GM21526 (cell line): ENCODE measurements around the gene DHFR.
"Not testable (repeated sequence)": the region's sequence is repeated elsewhere in the genome, so short reads cannot be mapped to it uniquely, and the experiment has no call there.

ENCODE experiments used
- ATAC-seq: cut with Tn5 transposase; IDR thresholded peaks from one replicate; pipeline ENCODE4 v1.9.1; 2021; ENCODE audit warnings: moderate library complexity; ENCODE audit not compliant: unreplicated experiment, low FRiP score

Gene DHFR

GRCh38 chr5:80600943-80601693 lies 53.7 kb downstream of the DHFR start:
- ATAC-seq: no peak

- ATAC-seq: no peak
Measured at GRCh38 chr5:80597500-80597899, 57.3 kb downstream of the DHFR start.

DNA sequence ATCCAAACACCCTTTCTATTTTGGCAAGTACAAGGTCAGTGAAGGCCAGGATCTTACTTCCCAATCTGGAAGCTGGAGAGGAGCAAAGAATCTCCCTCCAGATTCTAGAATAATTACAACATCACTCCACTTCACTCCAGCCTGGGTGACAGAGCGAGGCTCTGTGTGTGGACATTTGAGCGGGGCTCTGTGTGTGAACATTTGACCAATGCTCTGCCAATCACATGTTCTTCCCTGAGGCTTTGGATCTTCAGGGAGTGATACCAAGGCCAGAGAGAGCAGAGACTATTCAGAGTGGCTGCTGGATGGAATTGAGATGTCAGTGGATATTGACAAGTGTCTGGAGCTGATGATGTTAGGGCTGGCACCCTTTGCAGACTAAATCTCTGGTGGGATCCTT lies 60.0 kb downstream of the DHFR start:
- no peak for ATAC-seq

DNA sequence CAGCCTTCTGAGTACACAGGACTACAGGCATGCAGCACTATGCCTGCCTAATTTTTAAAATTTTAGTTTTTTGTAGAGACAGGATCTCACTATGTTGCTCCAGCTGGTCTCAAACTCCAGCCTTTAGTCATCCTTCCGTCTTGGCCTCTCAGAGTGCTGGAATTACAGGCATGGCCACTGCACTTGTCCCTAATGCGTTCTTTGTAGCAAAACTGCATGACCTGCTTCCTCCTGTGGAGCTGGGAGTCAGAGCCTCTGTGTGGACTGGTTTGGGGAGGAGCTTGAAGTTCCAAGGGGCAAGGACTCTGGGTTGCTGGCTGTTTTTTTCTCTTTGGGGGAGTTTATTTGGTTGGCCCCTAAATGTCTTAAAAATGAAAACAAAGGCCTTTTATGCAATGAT lies 62.0 kb downstream of the DHFR start:
- no peak for ATAC-seq

GRCh38 chr5:80592105-80592504 lies 62.7 kb downstream of the DHFR start:
- ATAC-seq: no peak

GRCh38 chr5:80591352-80591751 lies 63.4 kb downstream of the DHFR start:
- ATAC-seq: no peak

GRCh38 chr5:80590766-80591165 lies 64.0 kb downstream of the DHFR start:
- no peak for ATAC-seq

DNA sequence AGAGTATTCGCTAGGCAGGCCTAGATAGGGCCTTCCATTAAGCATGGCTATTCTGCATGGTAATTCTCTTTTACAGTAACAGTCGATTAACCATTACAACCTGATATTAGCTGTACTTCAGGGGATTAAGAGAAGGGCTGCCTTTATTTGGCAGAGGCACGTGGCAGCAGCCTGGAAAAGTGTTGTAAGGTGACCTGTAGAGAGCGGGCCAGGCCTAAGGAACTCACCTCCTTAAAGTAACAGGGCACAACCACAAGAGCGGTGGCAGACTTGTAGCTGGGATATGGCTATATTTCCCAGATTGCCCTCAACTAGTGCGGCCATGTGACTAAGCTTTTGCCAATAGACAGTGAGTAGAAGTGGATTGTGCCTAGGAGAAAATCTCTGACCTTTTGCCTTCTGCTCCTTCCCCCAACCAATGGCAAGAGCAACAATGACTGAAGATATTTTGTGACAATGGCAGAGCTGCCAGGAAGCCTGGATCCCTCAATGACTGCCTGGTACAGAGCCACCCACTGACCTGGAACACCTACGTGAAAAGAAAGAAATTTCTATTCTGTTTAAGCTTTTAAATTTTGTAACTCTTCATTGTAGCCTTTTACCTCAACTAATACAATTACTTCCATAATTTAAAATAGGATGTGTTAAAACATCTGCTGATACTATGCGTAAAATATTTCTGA lies 65.8 kb downstream of the DHFR start:
- ATAC-seq: no peak

DNA sequence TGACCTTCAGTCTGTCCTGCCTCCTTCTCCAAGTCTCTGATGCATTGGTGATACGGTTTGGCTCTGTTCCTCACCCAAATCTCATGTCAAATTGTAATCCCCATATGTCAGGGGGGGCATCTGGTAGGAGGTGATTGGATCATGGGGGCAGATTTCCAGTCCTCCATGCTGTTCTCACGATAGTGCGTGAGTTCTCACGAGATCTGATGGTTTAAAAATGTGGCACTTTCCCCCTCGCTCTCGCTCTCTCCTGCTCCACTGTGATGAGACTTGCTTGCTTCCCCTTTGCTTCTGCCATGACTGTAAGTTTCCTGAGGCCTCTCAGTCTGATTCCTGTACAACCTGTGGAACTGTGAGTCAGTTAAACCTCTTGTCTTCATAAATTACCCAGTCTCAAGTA lies 70.0 kb downstream of the DHFR start:
- no peak for ATAC-seq

DNA sequence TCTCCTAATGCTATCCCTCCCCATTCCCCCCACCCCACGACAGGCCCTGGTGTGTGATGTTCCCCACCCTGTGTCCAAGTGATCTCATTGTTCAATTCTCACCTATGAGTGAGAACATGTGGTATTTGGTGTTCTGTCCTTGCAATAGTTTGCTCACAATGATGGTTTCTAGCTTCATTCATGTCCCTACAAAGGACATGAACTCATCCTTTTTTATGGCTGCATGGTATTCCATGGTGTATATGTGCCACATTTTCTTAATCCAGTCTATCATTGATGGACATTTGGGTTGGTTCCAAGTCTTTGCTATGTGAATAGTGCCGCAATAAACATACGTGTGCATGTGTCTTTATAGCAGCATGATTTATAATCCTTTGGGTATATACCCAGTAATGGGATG lies 74.5 kb downstream of the DHFR start:
- not testable (repeated sequence) for ATAC-seq

DNA sequence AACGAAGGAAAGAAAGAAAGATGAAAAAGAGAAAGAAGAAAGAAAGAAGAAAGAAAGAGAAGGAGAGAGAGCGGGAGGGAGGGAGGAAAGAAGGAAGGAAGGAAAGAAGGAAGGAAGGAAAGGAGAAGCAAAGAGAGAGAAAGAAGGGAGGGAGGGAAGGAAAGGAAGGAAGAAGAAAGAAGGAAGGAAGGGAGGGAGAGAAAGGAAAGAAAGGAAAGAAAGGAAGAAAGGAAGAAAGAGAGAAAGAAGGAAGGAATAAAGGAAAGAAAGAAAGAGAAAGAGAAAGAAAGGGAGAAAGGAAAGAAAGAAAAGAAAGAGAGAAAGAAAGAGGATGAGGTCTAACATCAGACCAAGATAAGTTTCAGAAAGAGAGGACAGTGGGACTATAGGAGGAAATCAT lies 75.7 kb downstream of the DHFR start:
- no peak for ATAC-seq

DNA sequence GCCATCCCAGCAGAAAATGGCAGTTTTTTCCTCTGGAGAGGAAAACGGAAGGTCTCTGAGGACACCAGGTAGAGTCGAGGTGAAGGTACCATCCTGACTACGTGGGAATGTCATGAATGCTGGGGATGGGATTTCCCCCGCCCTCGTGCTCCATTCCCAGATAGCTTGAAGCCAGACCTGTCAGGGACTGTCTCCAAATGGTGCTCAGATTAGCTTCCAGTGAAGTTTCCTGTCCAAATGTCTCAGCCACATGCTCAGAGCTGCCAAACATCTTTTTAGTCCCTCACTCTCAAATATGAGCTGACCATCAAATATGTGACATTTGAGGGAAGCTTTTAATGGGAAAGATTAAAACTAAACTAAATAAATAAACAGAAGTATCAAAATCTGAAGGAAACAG lies 77.1 kb downstream of the DHFR start:
- ATAC-seq: no peak

DNA sequence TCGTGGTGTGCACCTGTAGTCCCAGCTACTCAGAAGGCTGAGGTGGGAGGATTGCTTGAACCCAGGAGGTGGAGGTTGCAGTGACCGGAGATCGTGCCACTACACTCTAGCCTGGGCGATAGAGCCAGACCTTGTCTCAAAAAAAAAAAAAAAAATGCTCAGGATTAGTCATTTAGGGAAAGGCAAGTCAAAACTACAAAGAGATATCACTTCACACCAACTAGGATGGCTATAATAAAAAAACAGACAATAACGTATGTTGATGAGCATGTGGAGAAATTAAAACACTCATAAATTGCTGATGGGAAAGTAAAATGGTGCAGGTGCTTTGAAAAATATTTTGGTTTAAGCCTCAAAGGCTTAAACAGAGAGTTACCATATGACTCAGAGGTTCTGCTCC lies 78.4 kb downstream of the DHFR start:
- no peak for ATAC-seq
